Upper lobe of left lung (tissue), 4 donors: Measurements from ENCODE around the gene IL22.

ENCODE experiments used
- CTCF ChIP-seq, 6 experiments: fragments of 450-650 bp in 4 of 6; fragments of 200-600 bp in 2 of 6; sonication (generic) in 2 of 6; IDR thresholded peaks; one replicate each; pipeline ENCODE4 v1.5.1; 2016 to 2019; ENCODE audit warnings: antibody characterized with exemption in 6 of 6
- POLR2A ChIP-seq, 4 donors: fragments of 450-650 bp; IDR thresholded peaks; one replicate each; pipeline ENCODE4 v1.5.1; 2016 to 2017; ENCODE audit warnings: antibody characterized with exemption in 4 of 4, mild to moderate bottlenecking in 2 of 4
- POLR2AphosphoS5 ChIP-seq, 2 donors: sonication (generic); formaldehyde crosslinking; IDR thresholded peaks; one replicate each; pipeline ENCODE4 v1.5.1; 2017; ENCODE audit warnings: antibody characterized with exemption in 2 of 2

DNA sequence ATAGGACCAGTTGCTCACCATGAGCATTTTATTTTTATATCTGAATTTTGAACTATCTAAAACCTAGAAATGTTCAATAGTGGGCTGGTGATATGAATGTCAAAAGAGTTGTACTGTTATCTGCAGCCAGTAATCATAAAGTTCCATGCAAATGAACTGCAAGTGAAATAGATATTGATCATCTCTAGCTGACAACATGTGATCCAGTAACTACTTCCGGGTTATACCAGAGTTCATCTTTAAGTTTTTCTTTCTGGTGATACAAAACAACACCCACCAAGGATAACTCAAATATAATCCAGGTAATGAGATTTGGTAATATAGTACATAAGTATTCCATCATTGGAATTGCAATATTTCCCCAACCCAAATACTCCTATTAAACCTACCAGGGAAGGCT, 31.9 kb downstream of the IL22 start:
- TF ChIP-seq CTCF (IDR thresholded peaks at IDR 0.05), result no peak
- TF ChIP-seq POLR2A (IDR thresholded peaks at IDR 0.05), result no peak
- no peak for TF ChIP-seq POLR2AphosphoS5 (IDR thresholded peaks at IDR 0.05)
